ENCODE results near the gene PPFIBP1.
"Not testable (repeated sequence)": the region's sequence is repeated elsewhere in the genome, so short reads cannot be mapped to it uniquely, and the experiment has no call there.

PPFIBP1 gene

GRCh38 chr12:27709212-27709931, 185.4 kb downstream of the PPFIBP1 start:
- DNase-seq (ENCODE audit: low read depth, low spot score), result no peak

- DNase-seq (ENCODE audit: low read depth, low spot score), result no peak
Measured at GRCh38 chr12:27709932-27710591, 186.1 kb downstream of the PPFIBP1 start.

- DNase-seq (ENCODE audit: low read depth, low spot score), result peak; percentile 98
Measured at GRCh38 chr12:27710592-27711316, 186.7 kb downstream of the PPFIBP1 start, which contains the start of gene MRPS35. Gene MRPS35 (plus strand): TSS chr12:27710832. CDS start chr12:27710844, 12 bp downstream.

- DNase-seq (ENCODE audit: low read depth, low spot score), result no peak
Measured at GRCh38 chr12:27711317-27711682, 187.3 kb downstream of the PPFIBP1 start.

- no peak for DNase-seq (ENCODE audit: low read depth, low spot score)
Measured at GRCh38 chr12:27711967-27712366, 188.0 kb downstream of the PPFIBP1 start.

GRCh38 chr12:27723212-27723611, 199.2 kb downstream of the PPFIBP1 start:
- DNase-seq (ENCODE audit: low read depth, low spot score), result no peak

GRCh38 chr12:27730097-27730588, 206.1 kb downstream of the PPFIBP1 start:
- DNase-seq (ENCODE audit: low read depth, low spot score), result no peak

- peak; percentile 9 for DNase-seq (ENCODE audit: low read depth, low spot score)
Measured at GRCh38 chr12:27732281-27732680, 208.3 kb downstream of the PPFIBP1 start.

GRCh38 chr12:27733052-27733656, 209.1 kb downstream of the PPFIBP1 start:
- DNase-seq (ENCODE audit: low read depth, low spot score), result peak; percentile 55

- DNase-seq (ENCODE audit: low read depth, low spot score), result no peak
Measured at GRCh38 chr12:27733791-27734190, 209.8 kb downstream of the PPFIBP1 start.

- DNase-seq (ENCODE audit: low read depth, low spot score), result not testable (repeated sequence)
Measured at GRCh38 chr12:27734321-27734720, 210.3 kb downstream of the PPFIBP1 start.

- DNase-seq (ENCODE audit: low read depth, low spot score), result no peak
Measured at GRCh38 chr12:27743601-27744000, 219.6 kb downstream of the PPFIBP1 start.
